HL-60/S4 treated with phorbol 12-myristate 13-acetate at 8.2 ng/mL for 4 days and 3 days (cell line): ENCODE results near the gene CERS1.

Experiments
- in situ Hi-C: fragments of 300-500 bp; cut with MboI; formaldehyde crosslinking; loops from 2 replicates; pipeline ENCODE4 v1.15.0; 2022; ENCODE audit warnings: low sequenced_read_pairs

CERS1 gene

GRCh38 chr19:18895824-18896341 lies at the start of gene CERS1:
Gene CERS1 (minus strand): TSS chr19:18896158. CDS start chr19:18896072, 86 bp downstream.
- in situ Hi-C loops = no loop called here

- in situ Hi-C loops = no loop called here
Observed at GRCh38 chr19:18945297-18945696, 49.3 kb upstream of the CERS1 start.

- in situ Hi-C loops = no loop called here
Observed at GRCh38 chr19:18943465-18943864, 47.5 kb upstream of the CERS1 start.

- in situ Hi-C loops = no loop called here
Observed at GRCh38 chr19:18942692-18943091, 46.7 kb upstream of the CERS1 start.

- in situ Hi-C loops = no loop called here
Observed at GRCh38 chr19:18941628-18942354, 45.8 kb upstream of the CERS1 start.

- in situ Hi-C loops = no loop called here
Observed at GRCh38 chr19:18940769-18941627, 45.0 kb upstream of the CERS1 start, which contains the start of gene HOMER3. Gene HOMER3 (minus strand): TSS chr19:18941217. CDS start chr19:18938982, 2,235 bp downstream.

GRCh38 chr19:18939922-18940768 lies 44.2 kb upstream of the CERS1 start:
- in situ Hi-C loops = no loop called here

- in situ Hi-C loops = no loop called here
Observed at GRCh38 chr19:18939163-18939562, 43.2 kb upstream of the CERS1 start.

- in situ Hi-C loops = no loop called here
Observed at GRCh38 chr19:18933297-18933696, 37.3 kb upstream of the CERS1 start.

- in situ Hi-C loops = no loop called here
Observed at GRCh38 chr19:18932216-18932841, 36.4 kb upstream of the CERS1 start.

- in situ Hi-C loops = no loop called here
Observed at GRCh38 chr19:18931316-18932162, 35.6 kb upstream of the CERS1 start.

- in situ Hi-C loops = no loop called here
Observed at GRCh38 chr19:18929311-18929710, 33.4 kb upstream of the CERS1 start.

- in situ Hi-C loops = no loop called here
Observed at GRCh38 chr19:18928018-18928805, 32.3 kb upstream of the CERS1 start.

- in situ Hi-C loops = no loop called here
Observed at GRCh38 chr19:18924684-18925213, 28.8 kb upstream of the CERS1 start.

GRCh38 chr19:18922228-18922985 lies 26.4 kb upstream of the CERS1 start:
- in situ Hi-C loops = no loop called here

- in situ Hi-C loops = no loop called here
Observed at GRCh38 chr19:18921593-18921992, 25.6 kb upstream of the CERS1 start.

- in situ Hi-C loops = no loop called here
Observed at GRCh38 chr19:18920400-18920799, 24.4 kb upstream of the CERS1 start.

- in situ Hi-C loops = no loop called here
Observed at GRCh38 chr19:18919900-18920214, 23.9 kb upstream of the CERS1 start.
